ENCODE data around the gene OTOGL.

- TF ChIP-seq CTCF (conservative IDR thresholded peaks at IDR 0.05; ENCODE audit: low read length) (no peak), EZH2phosphoT487 (IDR thresholded peaks at IDR 0.05; ENCODE audit: borderline replicate concordance, low read depth, low read length) (no peak)
Measured at GRCh38 chr12:80059875-80060274, 39.5 kb upstream of the OTOGL start.
